K562 (cell line): ENCODE data around the gene RAMACL. TPM values are rescaled to one million over a fixed set of nuclear protein-coding genes. Genes with fewer than 3 reads are reported as not detected.

ENCODE experiments used
- ATAC-seq: fragments of 200-7000 bp; cut with Tn5 transposase; 3 replicates; pipeline ENCODE4 v1.9.1; 2020; ENCODE audit warnings: moderate library complexity
- BruUV-seq: library from RNA; stranded (reverse); fragments of 400-500 nt; replicated peaks from 2 replicates; lab custom pipeline; 2021; lab: Mats Ljungman, UMichigan
- CTCF ChIA-PET: fragments of 300-600 bp; formaldehyde crosslinking; extraction: SDS; loops from one replicate; lab custom pipeline; 2021; ENCODE audit warnings: low intra/inter-chr PET ratio; lab: Yijun Ruan, JAX
- POLR2A ChIA-PET: fragments of 300-600, 350-650 bp; sonication (Branson Sonifier 250); formaldehyde crosslinking; extraction: SDS; loops from one replicate; lab custom pipeline; 2021; ENCODE audit warnings: antibody characterized with exemption, inconsistent platforms; lab: Yijun Ruan, JAX
- DNase-seq, 4 experiments: peaks; one replicate each; pipeline versions ENCODE4 v3.0.0 to v3.0.0-alpha.2; 2011 to 2018; ENCODE audit warnings: low spot score in 3 of 4, mixed read lengths in 3 of 4; ENCODE audit errors: extremely low read depth in 1 of 4
- FAIRE-seq: peaks from 2 replicates; lab custom pipeline; 2011; peaks lifted over from hg19 to GRCh38; lab: Jason Lieb, UNC
- H2AFZ ChIP-seq: 2 replicates; pipeline ENCODE4 v1.6.0; 2011; ENCODE audit warnings: low read depth, low read length, control low read depth, inconsistent platforms
- H3K27ac ChIP-seq: fragments of 200-600 bp; 3 replicates; pipeline ENCODE4 v1.8.0; 2011; ENCODE audit warnings: low read depth, mild to moderate bottlenecking, control low read depth, inconsistent platforms, low read length, moderate library complexity, mixed read lengths; ENCODE audit errors: extremely low read depth
- H3K27me3 ChIP-seq, 2 experiments: fragments of 300-600 bp in 1 of 2; 2 replicates in 1 of 2; 3 replicates in 1 of 2; pipeline versions ENCODE4 v1.6.0 to v1.8.0; 2011; ENCODE audit warnings: inconsistent platforms in 2 of 2, low read length in 2 of 2, mild to moderate bottlenecking in 1 of 2, mixed read lengths in 1 of 2, moderate library complexity in 1 of 2; ENCODE audit not compliant: control insufficient read depth in 2 of 2, insufficient read depth in 2 of 2
- H3K36me3 ChIP-seq: fragments of 300-600 bp; 3 replicates; pipeline ENCODE4 v1.8.0; 2011; ENCODE audit warnings: mild to moderate bottlenecking, low read length, inconsistent platforms; ENCODE audit not compliant: control insufficient read depth, insufficient read depth
- H3K4me1 ChIP-seq, 2 experiments: fragments of 200-600 bp in 1 of 2; replicated peaks in 1 of 2; 2 replicates in 1 of 2; 3 replicates in 1 of 2; pipeline versions ENCODE4 v1.5.1 to v1.8.0; 2011; ENCODE audit warnings: inconsistent platforms in 2 of 2, low read length in 2 of 2, mild to moderate bottlenecking in 1 of 2, mixed read lengths in 1 of 2, moderate library complexity in 1 of 2; ENCODE audit not compliant: control insufficient read depth in 2 of 2, insufficient read depth in 2 of 2
- H3K4me2 ChIP-seq: 2 replicates; pipeline ENCODE4 v1.6.1; 2011; ENCODE audit warnings: low read length, control low read depth, inconsistent platforms, mixed read lengths; ENCODE audit not compliant: insufficient read depth
- H3K4me3 ChIP-seq: fragments of 200-600 bp; sonication (generic), shearing (Covaris generic); 2 replicates; pipeline ENCODE4 v1.5.1; 2016; ENCODE audit warnings: control low read depth, inconsistent platforms
- H3K79me2 ChIP-seq: fragments of 200-600 bp; 3 replicates; pipeline ENCODE4 v1.8.0; 2011; ENCODE audit warnings: low read length, inconsistent platforms; ENCODE audit not compliant: control insufficient read depth, insufficient read depth
- H3K9ac ChIP-seq, 2 experiments: 2 replicates each; pipeline versions ENCODE4 v1.6.0 to v1.6.1; 2011; ENCODE audit warnings: low read depth in 2 of 2, low read length in 2 of 2, control low read depth in 1 of 2, inconsistent platforms in 1 of 2, mild to moderate bottlenecking in 1 of 2, mixed read lengths in 1 of 2; ENCODE audit not compliant: insufficient read depth in 1 of 2
- H3K9me1 ChIP-seq: one replicate; pipeline ENCODE4 v1.6.0; 2011; ENCODE audit warnings: inconsistent platforms, mild to moderate bottlenecking, low read length, moderate library complexity; ENCODE audit not compliant: control insufficient read depth, insufficient read depth
- H3K9me3 ChIP-seq: replicated peaks from 2 replicates; pipeline ENCODE4 v1.5.1; 2011; ENCODE audit warnings: low read depth, low read length, inconsistent platforms; ENCODE audit not compliant: control insufficient read depth, insufficient read depth
- H4K20me1 ChIP-seq: replicated peaks from 2 replicates; pipeline ENCODE4 v1.6.1; 2011; ENCODE audit warnings: low read length, inconsistent platforms, mixed read lengths; ENCODE audit not compliant: control insufficient read depth, insufficient read depth
- GATAD2A ChIP-seq: fragments of 450-650 bp; IDR thresholded peaks from 2 replicates; pipeline ENCODE4 v1.6.1; 2017
- HDGF ChIP-seq: fragments of 450-650 bp; IDR thresholded peaks from 2 replicates; pipeline ENCODE4 v1.6.1; 2016
- HNRNPUL1 ChIP-seq: fragments of 200-400 bp; formaldehyde crosslinking; IDR thresholded peaks from 2 replicates; pipeline ENCODE4 v1.6.1; 2017; ENCODE audit warnings: low read length
- HOXB6 ChIP-seq: fragments of 250-450 bp; sonication (Bioruptor Pico); IDR thresholded peaks from 2 replicates; pipeline ENCODE4 v1.5.1; 2022; ENCODE audit warnings: mild to moderate bottlenecking, borderline replicate concordance
- SMARCC2 ChIP-seq: fragments of 450-650 bp; IDR thresholded peaks from 2 replicates; pipeline ENCODE4 v1.6.1; 2017; ENCODE audit warnings: antibody characterized with exemption, moderate library complexity, mild to moderate bottlenecking, low read depth
- SP2 ChIP-seq: IDR thresholded peaks from 2 replicates; pipeline ENCODE4 v1.6.1; 2011; ENCODE audit warnings: mild to moderate bottlenecking, low read depth, low read length, moderate library complexity; ENCODE audit not compliant: poor library complexity, severe bottlenecking; ENCODE audit errors: extremely low read depth
- ZBTB7A ChIP-seq: IDR thresholded peaks from 2 replicates; pipeline ENCODE4 v1.6.1; 2011; ENCODE audit warnings: low read depth, mild to moderate bottlenecking, low read length, moderate library complexity, borderline replicate concordance; ENCODE audit not compliant: control insufficient read depth
- WGBS: fragments of 100-300 bp; shearing (Covaris generic); methylation state at CpG from one replicate; pipeline ENCODE4 v1.1.6; 2016; ENCODE audit warnings: low coverage, mixed read lengths; ENCODE audit not compliant: insufficient coverage; ENCODE audit errors: missing lambda C conversion rate; 5-methylcytosine and 5-hydroxymethylcytosine counted together
- in situ Hi-C: fragments of 300-500 bp; cut with MboI; formaldehyde crosslinking; loops from 4 replicates; pipeline ENCODE4 v1.15.0; 2018; ENCODE audit warnings: inconsistent platforms, mixed read lengths
- intact Hi-C: fragments of 100-400 bp; cut with micrococcal nuclease; formaldehyde crosslinking; loops from 2 replicates; pipeline ENCODE4 v1.14.2; 2022
- polyA plus RNA-seq, 8 experiments: library from polyadenylated mRNA; depleted of rRNA in 4 of 8; stranded (reverse) in 5 of 8; unstranded in 3 of 8; fragments of >200 nt; fragmentation: Nextera tagmentation in 2 of 8; fragmentation: Illumina TruSeq in 1 of 8; extraction: Ambion mirVana in 2 of 8; extraction: Trizol in 1 of 8; gene quantifications; 2 replicates each; pipeline versions ENCODE4 v1.2.1 to v1.2.3, GENCODE V29; 2011 to 2014; ENCODE audit warnings: inconsistent platforms in 1 of 8, missing spikeins in 1 of 8
- total RNA-seq, 7 experiments: library from RNA; depleted of rRNA in 6 of 7; stranded (reverse); fragments of >200 nt in 6 of 7; fragmentation: Illumina TruSeq in 2 of 7; extraction: Trizol in 2 of 7; gene quantifications; 2 replicates each; pipeline versions ENCODE4 v1.2.1 to v1.2.3, GENCODE V29; 2011 to 2021; ENCODE audit warnings: low replicate concordance in 1 of 7
- TF ChIP-seq, protein P1 (sequence below), 2 experiments: IDR thresholded peaks; 2 replicates each; pipeline ENCODE4 v1.6.1; 2011; ENCODE audit warnings: borderline replicate concordance in 1 of 2, control low read depth in 1 of 2, low read depth in 1 of 2, low read length in 1 of 2, mild to moderate bottlenecking in 1 of 2, mixed read lengths in 1 of 2, moderate library complexity in 1 of 2; ENCODE audit not compliant: insufficient read depth in 1 of 2, insufficient read length in 1 of 2, poor library complexity in 1 of 2, severe bottlenecking in 1 of 2; ENCODE audit errors: extremely low read depth in 1 of 2
- TF ChIP-seq, protein P2 (sequence below): fragments of 450-650 bp; formaldehyde crosslinking; IDR thresholded peaks from 2 replicates; pipeline ENCODE4 v1.4.0; 2020; ENCODE audit warnings: mild to moderate bottlenecking
- TF ChIP-seq, protein P3 (sequence below): fragments of 250-450 bp; sonication (Bioruptor Pico); IDR thresholded peaks from 2 replicates; pipeline ENCODE4 v1.9.0; 2021; ENCODE audit warnings: mild to moderate bottlenecking
- TF ChIP-seq, protein P4 (sequence below): sonication (generic); formaldehyde crosslinking; IDR thresholded peaks from 2 replicates; pipeline ENCODE4 v1.9.0; 2022; ENCODE audit warnings: mild to moderate bottlenecking, missing genetic modification reagents

The RAMACL gene
- total and polyA plus RNA-seq, 9 of the 15 experiments (the other 6 are each of a cell fraction or from before 2014, with no cell fraction given), result 0.11 to 1.7 (median 0.41) TPM; not detected in 1

DNA sequence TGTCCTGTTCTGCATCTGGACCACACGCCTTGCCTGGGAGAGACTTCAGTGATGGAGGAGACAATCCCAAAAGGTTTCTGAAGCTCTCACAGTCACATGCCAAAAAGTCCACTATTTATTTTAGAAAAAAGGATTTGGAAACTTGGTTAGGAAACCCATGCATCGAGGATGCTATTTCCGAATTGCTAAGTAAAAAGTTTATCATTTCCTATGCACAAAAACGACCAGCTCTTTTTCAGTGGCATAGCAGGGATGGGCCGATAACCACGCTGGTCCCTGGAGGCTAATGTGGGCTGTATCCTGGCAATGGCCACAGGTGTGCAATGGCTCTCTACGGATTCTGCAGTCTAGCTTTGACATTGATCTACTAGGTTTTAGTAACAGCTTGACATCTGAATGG lies 33.9 kb downstream of the RAMACL start:
- no peak overlapping the region for H2AFZ ChIP-seq
- POLR2A ChIA-PET, result interaction anchor here (0.6 to 1.3 kb wide), 3 partner anchors 17 to 269 kb away, joined by 3 read pairs; no protein-coding TSS in a partner anchor
- FAIRE-seq (no peak), DNase-seq (no peak), ATAC-seq (no peak)
- peaks cover 0 to 3% of the 10 kb centered on the region in 2 experiments; a peak in 1 of 5 replicates for H3K4me1 ChIP-seq
- intact Hi-C loops, result no loop called here
- CTCF ChIA-PET, result no interaction called here
- no peaks in the 10 kb centered on the region for H3K9me3 ChIP-seq
- no peaks in the 10 kb centered on the region for H3K9me1 ChIP-seq
- in situ Hi-C loops, result no loop called here
- no peak overlapping the region for H3K27ac ChIP-seq
- peaks cover 34 to 58% of the 10 kb centered on the region in 2 experiments for H3K27me3 ChIP-seq
- no peaks in the 10 kb centered on the region for H3K36me3 ChIP-seq
- no peak overlapping the region for H3K4me2 ChIP-seq
- H3K4me3 ChIP-seq, result no peak overlapping the region
- H3K79me2 ChIP-seq, result no peaks in the 10 kb centered on the region
- no peak overlapping the region for H3K9ac ChIP-seq
- WGBS, result 2% methylated on average over 7 of the region's 7 CpGs
- TF ChIP-seq, protein P1, sequence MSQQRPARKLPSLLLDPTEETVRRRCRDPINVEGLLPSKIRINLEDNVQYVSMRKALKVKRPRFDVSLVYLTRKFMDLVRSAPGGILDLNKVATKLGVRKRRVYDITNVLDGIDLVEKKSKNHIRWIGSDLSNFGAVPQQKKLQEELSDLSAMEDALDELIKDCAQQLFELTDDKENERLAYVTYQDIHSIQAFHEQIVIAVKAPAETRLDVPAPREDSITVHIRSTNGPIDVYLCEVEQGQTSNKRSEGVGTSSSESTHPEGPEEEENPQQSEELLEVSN (IDR thresholded peaks at IDR 0.05; ENCODE audit: borderline replicate concordance in 1 of 2, extremely low read depth in 1 of 2, insufficient read depth in 1 of 2, insufficient read length in 1 of 2, low read depth in 1 of 2, low read length in 1 of 2, poor library complexity in 1 of 2, severe bottlenecking in 1 of 2), result no peak
- TF ChIP-seq, protein P2, sequence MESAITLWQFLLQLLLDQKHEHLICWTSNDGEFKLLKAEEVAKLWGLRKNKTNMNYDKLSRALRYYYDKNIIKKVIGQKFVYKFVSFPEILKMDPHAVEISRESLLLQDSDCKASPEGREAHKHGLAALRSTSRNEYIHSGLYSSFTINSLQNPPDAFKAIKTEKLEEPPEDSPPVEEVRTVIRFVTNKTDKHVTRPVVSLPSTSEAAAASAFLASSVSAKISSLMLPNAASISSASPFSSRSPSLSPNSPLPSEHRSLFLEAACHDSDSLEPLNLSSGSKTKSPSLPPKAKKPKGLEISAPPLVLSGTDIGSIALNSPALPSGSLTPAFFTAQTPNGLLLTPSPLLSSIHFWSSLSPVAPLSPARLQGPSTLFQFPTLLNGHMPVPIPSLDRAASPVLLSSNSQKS (CRISPR knock-in tag), result no peak
- TF ChIP-seq, protein P3, sequence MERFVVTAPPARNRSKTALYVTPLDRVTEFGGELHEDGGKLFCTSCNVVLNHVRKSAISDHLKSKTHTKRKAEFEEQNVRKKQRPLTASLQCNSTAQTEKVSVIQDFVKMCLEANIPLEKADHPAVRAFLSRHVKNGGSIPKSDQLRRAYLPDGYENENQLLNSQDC (CRISPR knock-in tag), result no peak
- TF ChIP-seq HOXB6 (CRISPR knock-in tag) (no peak), SMARCC2 (no peak), HNRNPUL1 (no peak), GATAD2A (no peak), ZBTB7A (no peak), SP2 (no peak), HDGF (no peak)
- TF ChIP-seq, protein P4, sequence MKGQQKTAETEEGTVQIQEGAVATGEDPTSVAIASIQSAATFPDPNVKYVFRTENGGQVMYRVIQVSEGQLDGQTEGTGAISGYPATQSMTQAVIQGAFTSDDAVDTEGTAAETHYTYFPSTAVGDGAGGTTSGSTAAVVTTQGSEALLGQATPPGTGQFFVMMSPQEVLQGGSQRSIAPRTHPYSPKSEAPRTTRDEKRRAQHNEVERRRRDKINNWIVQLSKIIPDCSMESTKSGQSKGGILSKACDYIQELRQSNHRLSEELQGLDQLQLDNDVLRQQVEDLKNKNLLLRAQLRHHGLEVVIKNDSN (CRISPR knock-in tag), result no peak
- no peaks in the 10 kb centered on the region for H4K20me1 ChIP-seq
- no TSS peak for BruUV-seq
